K562 (cell line): ENCODE results near the gene ARFGEF3. TPM values are rescaled to one million over a fixed set of nuclear protein-coding genes. Genes with fewer than 3 reads are reported as not detected.
A peak's percentile ranks its signal among the peaks of the same experiment; 100 is the strongest.

Experiments
- ATAC-seq: fragments of 200-7000 bp; cut with Tn5 transposase; 3 replicates; pipeline ENCODE4 v1.9.1; 2020; ENCODE audit warnings: moderate library complexity
- BruUV-seq: library from RNA; stranded (reverse); fragments of 400-500 nt; replicated peaks from 2 replicates; lab custom pipeline; 2021; lab: Mats Ljungman, UMichigan
- CTCF ChIA-PET: fragments of 300-600 bp; formaldehyde crosslinking; extraction: SDS; loops from one replicate; lab custom pipeline; 2021; ENCODE audit warnings: low intra/inter-chr PET ratio; lab: Yijun Ruan, JAX
- POLR2A ChIA-PET: fragments of 300-600, 350-650 bp; sonication (Branson Sonifier 250); formaldehyde crosslinking; extraction: SDS; loops from one replicate; lab custom pipeline; 2021; ENCODE audit warnings: antibody characterized with exemption, inconsistent platforms; lab: Yijun Ruan, JAX
- DNase-seq, 4 experiments: peaks; one replicate each; pipeline versions ENCODE4 v3.0.0 to v3.0.0-alpha.2; 2011 to 2018; ENCODE audit warnings: low spot score in 3 of 4, mixed read lengths in 3 of 4; ENCODE audit errors: extremely low read depth in 1 of 4
- FAIRE-seq: peaks from 2 replicates; lab custom pipeline; 2011; peaks lifted over from hg19 to GRCh38; lab: Jason Lieb, UNC
- H2AFZ ChIP-seq: 2 replicates; pipeline ENCODE4 v1.6.0; 2011; ENCODE audit warnings: low read depth, low read length, control low read depth, inconsistent platforms
- H3K27ac ChIP-seq: fragments of 200-600 bp; 3 replicates; pipeline ENCODE4 v1.8.0; 2011; ENCODE audit warnings: low read depth, mild to moderate bottlenecking, control low read depth, inconsistent platforms, low read length, moderate library complexity, mixed read lengths; ENCODE audit errors: extremely low read depth
- H3K27me3 ChIP-seq, 2 experiments: fragments of 300-600 bp in 1 of 2; 2 replicates in 1 of 2; 3 replicates in 1 of 2; pipeline versions ENCODE4 v1.6.0 to v1.8.0; 2011; ENCODE audit warnings: inconsistent platforms in 2 of 2, low read length in 2 of 2, mild to moderate bottlenecking in 1 of 2, mixed read lengths in 1 of 2, moderate library complexity in 1 of 2; ENCODE audit not compliant: control insufficient read depth in 2 of 2, insufficient read depth in 2 of 2
- H3K36me3 ChIP-seq: fragments of 300-600 bp; 3 replicates; pipeline ENCODE4 v1.8.0; 2011; ENCODE audit warnings: mild to moderate bottlenecking, low read length, inconsistent platforms; ENCODE audit not compliant: control insufficient read depth, insufficient read depth
- H3K4me1 ChIP-seq, 2 experiments: fragments of 200-600 bp in 1 of 2; replicated peaks in 1 of 2; 2 replicates in 1 of 2; 3 replicates in 1 of 2; pipeline versions ENCODE4 v1.5.1 to v1.8.0; 2011; ENCODE audit warnings: inconsistent platforms in 2 of 2, low read length in 2 of 2, mild to moderate bottlenecking in 1 of 2, mixed read lengths in 1 of 2, moderate library complexity in 1 of 2; ENCODE audit not compliant: control insufficient read depth in 2 of 2, insufficient read depth in 2 of 2
- H3K4me2 ChIP-seq: 2 replicates; pipeline ENCODE4 v1.6.1; 2011; ENCODE audit warnings: low read length, control low read depth, inconsistent platforms, mixed read lengths; ENCODE audit not compliant: insufficient read depth
- H3K4me3 ChIP-seq: fragments of 200-600 bp; sonication (generic), shearing (Covaris generic); 2 replicates; pipeline ENCODE4 v1.5.1; 2016; ENCODE audit warnings: control low read depth, inconsistent platforms
- H3K79me2 ChIP-seq: fragments of 200-600 bp; 3 replicates; pipeline ENCODE4 v1.8.0; 2011; ENCODE audit warnings: low read length, inconsistent platforms; ENCODE audit not compliant: control insufficient read depth, insufficient read depth
- H3K9ac ChIP-seq, 2 experiments: 2 replicates each; pipeline versions ENCODE4 v1.6.0 to v1.6.1; 2011; ENCODE audit warnings: low read depth in 2 of 2, low read length in 2 of 2, control low read depth in 1 of 2, inconsistent platforms in 1 of 2, mild to moderate bottlenecking in 1 of 2, mixed read lengths in 1 of 2; ENCODE audit not compliant: insufficient read depth in 1 of 2
- H3K9me1 ChIP-seq: one replicate; pipeline ENCODE4 v1.6.0; 2011; ENCODE audit warnings: inconsistent platforms, mild to moderate bottlenecking, low read length, moderate library complexity; ENCODE audit not compliant: control insufficient read depth, insufficient read depth
- H3K9me3 ChIP-seq: replicated peaks from 2 replicates; pipeline ENCODE4 v1.5.1; 2011; ENCODE audit warnings: low read depth, low read length, inconsistent platforms; ENCODE audit not compliant: control insufficient read depth, insufficient read depth
- H4K20me1 ChIP-seq: replicated peaks from 2 replicates; pipeline ENCODE4 v1.6.1; 2011; ENCODE audit warnings: low read length, inconsistent platforms, mixed read lengths; ENCODE audit not compliant: control insufficient read depth, insufficient read depth
- BCOR ChIP-seq: fragments of 450-650 bp; IDR thresholded peaks from 2 replicates; pipeline ENCODE4 v1.6.1; 2016
- CCAR2 ChIP-seq: fragments of 200-400 bp; formaldehyde crosslinking; IDR thresholded peaks from 2 replicates; pipeline ENCODE4 v1.6.1; 2017; ENCODE audit warnings: mild to moderate bottlenecking, low read depth, low read length
- DIDO1 ChIP-seq: fragments of 450-650 bp; IDR thresholded peaks from 2 replicates; pipeline ENCODE4 v1.6.1; 2016; ENCODE audit warnings: low read depth, missing biosample characterization, missing genetic modification characterization
- ETV6 ChIP-seq, 3 experiments: fragments of 150-350 bp in 1 of 3; sonication (generic) in 1 of 3; formaldehyde crosslinking in 1 of 3; IDR thresholded peaks; 2 replicates each; pipeline versions ENCODE4 v1.6.1 to v1.8.0; 2014 to 2022; ENCODE audit warnings: borderline replicate concordance in 2 of 3, low read depth in 2 of 3, antibody characterized with exemption in 1 of 3, low read length in 1 of 3, mild to moderate bottlenecking in 1 of 3, missing genetic modification reagents in 1 of 3
- GATA2 ChIP-seq: sonication (generic); formaldehyde crosslinking; IDR thresholded peaks from 2 replicates; pipeline ENCODE4 v1.4.0; 2020; ENCODE audit warnings: mild to moderate bottlenecking, missing genetic modification reagents
- HEY1 ChIP-seq: fragments of 250-450 bp; sonication (Bioruptor Pico); IDR thresholded peaks from 2 replicates; pipeline ENCODE4 v1.5.0; 2020; ENCODE audit warnings: mild to moderate bottlenecking, moderate library complexity, borderline replicate concordance
- HLTF ChIP-seq: fragments of 450-650 bp; IDR thresholded peaks from 2 replicates; pipeline ENCODE4 v1.6.1; 2016
- PCBP2 ChIP-seq: fragments of 200-400 bp; formaldehyde crosslinking; IDR thresholded peaks from 2 replicates; pipeline ENCODE4 v1.6.1; 2018; ENCODE audit warnings: low read length, low read depth, mild to moderate bottlenecking, moderate library complexity; ENCODE audit not compliant: poor library complexity, severe bottlenecking
- RBM25 ChIP-seq: fragments of 200-400 bp; formaldehyde crosslinking; IDR thresholded peaks from 2 replicates; pipeline ENCODE4 v1.6.1; 2018; ENCODE audit warnings: low read length, low read depth, moderate library complexity; ENCODE audit not compliant: severe bottlenecking
- TAF7 ChIP-seq: fragments of 450-650 bp; IDR thresholded peaks from 2 replicates; pipeline ENCODE4 v1.6.1; 2016; ENCODE audit warnings: missing genetic modification characterization, missing compliant biosample characterization
- THAP7 ChIP-seq: fragments of 250-450 bp; sonication (Bioruptor Pico); IDR thresholded peaks from 2 replicates; pipeline ENCODE4 v1.5.0; 2021
- ZNF212 ChIP-seq: fragments of 450-650 bp; formaldehyde crosslinking; IDR thresholded peaks from 2 replicates; pipeline ENCODE4 v1.4.0; 2020; ENCODE audit warnings: mild to moderate bottlenecking
- ZNF263 ChIP-seq: sonication (generic); formaldehyde crosslinking; IDR thresholded peaks from 2 replicates; pipeline ENCODE4 v1.8.0; 2022; ENCODE audit warnings: mild to moderate bottlenecking, missing genetic modification reagents, borderline replicate concordance
- ZSCAN29 ChIP-seq: fragments of 450-650 bp; IDR thresholded peaks from 2 replicates; pipeline ENCODE4 v1.6.1; 2017
- WGBS: fragments of 100-300 bp; shearing (Covaris generic); methylation state at CpG from one replicate; pipeline ENCODE4 v1.1.6; 2016; ENCODE audit warnings: low coverage, mixed read lengths; ENCODE audit not compliant: insufficient coverage; ENCODE audit errors: missing lambda C conversion rate; 5-methylcytosine and 5-hydroxymethylcytosine counted together
- in situ Hi-C: fragments of 300-500 bp; cut with MboI; formaldehyde crosslinking; loops from 4 replicates; pipeline ENCODE4 v1.15.0; 2018; ENCODE audit warnings: inconsistent platforms, mixed read lengths
- intact Hi-C: fragments of 100-400 bp; cut with micrococcal nuclease; formaldehyde crosslinking; loops from 2 replicates; pipeline ENCODE4 v1.14.2; 2022
- polyA plus RNA-seq, 8 experiments: library from polyadenylated mRNA; depleted of rRNA in 4 of 8; stranded (reverse) in 5 of 8; unstranded in 3 of 8; fragments of >200 nt; fragmentation: Nextera tagmentation in 2 of 8; fragmentation: Illumina TruSeq in 1 of 8; extraction: Ambion mirVana in 2 of 8; extraction: Trizol in 1 of 8; gene quantifications; 2 replicates each; pipeline versions ENCODE4 v1.2.1 to v1.2.3, GENCODE V29; 2011 to 2014; ENCODE audit warnings: inconsistent platforms in 1 of 8, missing spikeins in 1 of 8
- total RNA-seq, 7 experiments: library from RNA; depleted of rRNA in 6 of 7; stranded (reverse); fragments of >200 nt in 6 of 7; fragmentation: Illumina TruSeq in 2 of 7; extraction: Trizol in 2 of 7; gene quantifications; 2 replicates each; pipeline versions ENCODE4 v1.2.1 to v1.2.3, GENCODE V29; 2011 to 2021; ENCODE audit warnings: low replicate concordance in 1 of 7
- TF ChIP-seq, protein P1 (sequence below): fragments of 450-650 bp; IDR thresholded peaks from 2 replicates; pipeline ENCODE4 v1.6.1; 2018; ENCODE audit warnings: mild to moderate bottlenecking, low read depth; ENCODE audit not compliant: partially characterized antibody

ARFGEF3 gene
- total and polyA plus RNA-seq, 9 of the 15 experiments (the other 6 are each of a cell fraction or from before 2014, with no cell fraction given): under 0.01 to 0.02 TPM; not detected in 7

DNA sequence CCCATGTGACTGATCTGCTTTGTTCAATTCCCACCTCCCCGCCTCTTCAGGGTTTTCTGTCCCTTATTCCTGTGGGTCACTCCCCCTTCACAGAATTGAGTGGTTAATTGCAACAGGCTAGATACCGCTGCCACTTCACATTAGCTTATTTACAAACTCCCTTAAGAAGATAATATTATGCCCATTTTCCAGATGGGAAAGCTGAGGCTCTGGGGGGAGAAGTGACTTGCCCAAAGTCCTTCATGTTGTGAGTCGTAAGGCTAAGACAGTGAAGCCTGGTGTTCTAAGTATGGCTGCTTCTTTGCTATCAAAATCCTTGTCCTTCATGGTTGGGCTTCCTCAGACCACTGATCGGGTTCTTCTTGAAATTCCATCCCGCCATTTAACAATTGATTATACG lies 96.5 kb downstream of the ARFGEF3 start:
- no peaks in the 10 kb centered on the region for H3K9me3 ChIP-seq
- no peaks in the 10 kb centered on the region for H3K79me2 ChIP-seq
- BruUV-seq: no TSS peak
- ATAC-seq: no peak
- no peak for FAIRE-seq
- H3K36me3 ChIP-seq: no peaks in the 10 kb centered on the region
- no peak overlapping the region for H3K4me2 ChIP-seq
- H3K27me3 ChIP-seq: peaks cover 20 to 32% of the 10 kb centered on the region in 2 experiments
- 2% methylated on average over 6 of the region's 6 CpGs for WGBS
- no peak overlapping the region for H2AFZ ChIP-seq
- H3K9me1 ChIP-seq: no peaks in the 10 kb centered on the region
- H4K20me1 ChIP-seq: no peaks in the 10 kb centered on the region
- intact Hi-C loops (no loop called here), in situ Hi-C loops (no loop called here)
- H3K4me3 ChIP-seq: no peak overlapping the region
- H3K4me1 ChIP-seq: 0 out of 5 replicates have a peak, but pooled peaks cover 0 to 2% of the 10 kb centered on the region in 2 experiments
- H3K27ac ChIP-seq: no peak overlapping the region
- TF ChIP-seq ETV6 (IDR thresholded peaks at IDR 0.05; ENCODE audit: borderline replicate concordance in 1 of 2, low read depth in 2 of 2, low read length in 1 of 2) (no peak), ETV6 (CRISPR knock-in tag; IDR thresholded peaks at IDR 0.05; ENCODE audit: borderline replicate concordance) (no peak), RBM25 (peak; percentile 71), ZNF263 (CRISPR knock-in tag) (no peak), GATA2 (CRISPR knock-in tag) (no peak)
- POLR2A ChIA-PET: interaction anchor here (0.6 kb wide), 1 partner anchor 9 kb away, joined by 4 read pairs; no protein-coding TSS in a partner anchor
- DNase-seq: no peak
- no peak overlapping the region for H3K9ac ChIP-seq
- CTCF ChIA-PET: no interaction called here

DNA sequence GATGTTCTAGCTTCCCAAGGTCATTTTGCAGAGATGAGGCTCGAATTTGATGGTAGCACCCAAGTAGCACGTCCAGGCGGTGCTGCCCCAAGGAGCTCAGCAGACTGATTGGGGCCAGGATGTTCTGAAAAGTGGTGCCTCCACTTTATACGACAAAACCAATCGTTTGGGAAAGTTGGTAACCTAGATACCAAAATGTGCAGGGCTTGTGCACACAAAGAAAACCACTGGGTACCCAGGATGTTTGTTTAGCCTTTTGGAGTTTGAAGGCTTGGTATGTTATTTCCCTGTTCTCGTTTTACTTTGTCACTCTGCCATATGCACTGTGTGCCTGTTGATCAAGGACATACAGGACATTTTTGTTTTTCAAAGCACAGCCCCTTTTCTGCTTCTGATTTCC lies 97.3 kb downstream of the ARFGEF3 start:
- no peak overlapping the region for H3K9ac ChIP-seq
- DNase-seq: no peak
- no peak overlapping the region for H3K27ac ChIP-seq
- H3K4me1 ChIP-seq: 0 out of 5 replicates have a peak, but pooled peaks cover 0 to 2% of the 10 kb centered on the region in 2 experiments
- H3K79me2 ChIP-seq: no peaks in the 10 kb centered on the region
- POLR2A ChIA-PET: interaction anchor here (0.6 to 1.6 kb wide), 2 partner anchors 9 to 49 kb away, joined by 4 read pairs; no protein-coding TSS in a partner anchor
- H4K20me1 ChIP-seq: no peaks in the 10 kb centered on the region
- 0% methylated on average over 6 of the region's 6 CpGs for WGBS
- no peak overlapping the region for H3K4me3 ChIP-seq
- no peak overlapping the region for H3K4me2 ChIP-seq
- no TSS peak for BruUV-seq
- H3K9me1 ChIP-seq: no peaks in the 10 kb centered on the region
- CTCF ChIA-PET: no interaction called here
- intact Hi-C loops (no loop called here), in situ Hi-C loops (no loop called here)
- FAIRE-seq: no peak
- H2AFZ ChIP-seq: no peak overlapping the region
- no peaks in the 10 kb centered on the region for H3K36me3 ChIP-seq
- peaks cover 25 to 31% of the 10 kb centered on the region in 2 experiments for H3K27me3 ChIP-seq
- ATAC-seq: no peak
- no peaks in the 10 kb centered on the region for H3K9me3 ChIP-seq
- no peak for TF ChIP-seq HEY1
- no peak for TF ChIP-seq DIDO1
- no peak for TF ChIP-seq ZNF212 (CRISPR knock-in tag)
- no peak for TF ChIP-seq ZSCAN29
- no peak for TF ChIP-seq CCAR2
- no peak for TF ChIP-seq PCBP2
- TF ChIP-seq BCOR: no peak
- TF ChIP-seq, protein P1, sequence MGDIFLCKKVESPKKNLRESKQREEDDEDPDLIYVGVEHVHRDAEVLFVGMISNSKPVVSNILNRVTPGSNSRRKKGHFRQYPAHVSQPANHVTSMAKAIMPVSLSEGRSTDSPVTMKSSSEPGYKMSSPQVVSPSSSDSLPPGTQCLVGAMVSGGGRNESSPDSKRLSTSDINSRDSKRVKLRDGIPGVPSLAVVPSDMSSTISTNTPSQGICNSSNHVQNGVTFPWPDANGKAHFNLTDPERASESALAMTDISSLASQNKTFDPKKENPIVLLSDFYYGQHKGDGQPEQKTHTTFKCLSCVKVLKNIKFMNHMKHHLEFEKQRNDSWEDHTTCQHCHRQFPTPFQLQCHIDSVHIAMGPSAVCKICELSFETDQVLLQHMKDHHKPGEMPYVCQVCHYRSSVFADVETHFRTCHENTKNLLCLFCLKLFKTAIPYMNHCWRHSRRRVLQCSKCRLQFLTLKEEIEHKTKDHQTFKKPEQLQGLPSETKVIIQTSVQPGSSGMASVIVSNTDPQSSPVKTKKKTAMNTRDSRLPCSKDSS: no peak
- TF ChIP-seq TAF7 (tag): no peak
- no peak for TF ChIP-seq HLTF
- no peak for TF ChIP-seq THAP7
